ENCODE data around the gene UBE2A. TPM values are rescaled to one million over a fixed set of nuclear protein-coding genes. Genes with fewer than 3 reads are reported as not detected.

The UBE2A gene
- total and polyA plus RNA-seq, 8 donors, result 60.4 to 100 (median 91.5) TPM

GRCh38 chrX:119570351-119570835 lies 4.0 kb upstream of the UBE2A start:
- H3K4me3 ChIP-seq, result no peak overlapping the region
- no peak for ATAC-seq

GRCh38 chrX:119573222-119573621 lies 1.1 kb upstream of the UBE2A start:
- Histone ChIP-seq H3K27me3 (no peaks in the 10 kb centered on the region), H3K36me3 (no peaks in the 10 kb centered on the region), H3K27ac (peak overlapping the region; percentile 89 to 90), H3K9me3 (no peaks in the 10 kb centered on the region), H3K4me3 (peak overlapping the region in 1 of 2 donors; percentile 65), H3K4me1 (peaks cover 0 to 10% of the 10 kb centered on the region in 2 donors)
- peak in 1 of 4 donors; percentile 6 for DNase-seq
- intact Hi-C loops (cut with DNase I), result no loop called here
- no peak for ATAC-seq
- TF ChIP-seq CTCF (IDR thresholded peaks at IDR 0.05), result no peak

More at GRCh38 chrX:119570351-119570835, 4.0 kb upstream of the UBE2A start:
- H3K4me1 ChIP-seq, result peaks cover 0 to 3% of the 10 kb centered on the region in 2 donors
- intact Hi-C loops (cut with DNase I), result no loop called here
- no peaks in the 10 kb centered on the region for H3K36me3 ChIP-seq
- no peak for TF ChIP-seq CTCF (IDR thresholded peaks at IDR 0.05)
- no peak overlapping the region for H3K27ac ChIP-seq
- no peaks in the 10 kb centered on the region for H3K27me3 ChIP-seq
- no peaks in the 10 kb centered on the region for H3K9me3 ChIP-seq
- DNase-seq, result no peak

- no peak for TF ChIP-seq CTCF (IDR thresholded peaks at IDR 0.05)
- intact Hi-C loops (cut with DNase I), result no loop called here
- Histone ChIP-seq H3K4me1 (peaks cover 0 to 10% of the 10 kb centered on the region in 2 donors), H3K36me3 (no peaks in the 10 kb centered on the region), H3K27me3 (no peaks in the 10 kb centered on the region), H3K4me3 (peak overlapping the region; percentile 42 to 65), H3K9me3 (no peaks in the 10 kb centered on the region), H3K27ac (peak overlapping the region; percentile 89 to 90)
- ATAC-seq (peak; percentile 30), DNase-seq (peak in 2 of 4 donors; percentile 37 to 42)
Observed at GRCh38 chrX:119573840-119574393, 446 bp upstream of the UBE2A start.

GRCh38 chrX:119579414-119579813 lies 5.1 kb downstream of the UBE2A start:
- intact Hi-C loops (cut with DNase I), result no loop called here
- DNase-seq (no peak), ATAC-seq (no peak)
- H3K27me3 ChIP-seq, result no peaks in the 10 kb centered on the region
- peaks cover 0 to 10% of the 10 kb centered on the region in 2 donors for H3K4me1 ChIP-seq
- peaks cover 0 to 7% of the 10 kb centered on the region in 2 donors for H3K36me3 ChIP-seq
- H3K9me3 ChIP-seq, result no peaks in the 10 kb centered on the region
- H3K4me3 ChIP-seq, result no peak overlapping the region
- no peak for TF ChIP-seq CTCF (IDR thresholded peaks at IDR 0.05)
- H3K27ac ChIP-seq, result no peak overlapping the region

- H3K27ac ChIP-seq, result no peak overlapping the region
- no peaks in the 10 kb centered on the region for H3K9me3 ChIP-seq
- no peak overlapping the region for H3K4me3 ChIP-seq
- ATAC-seq, result no peak
- peaks cover 0 to 7% of the 10 kb centered on the region in 2 donors for H3K36me3 ChIP-seq
- no peak for DNase-seq
- H3K4me1 ChIP-seq, result no peaks in the 10 kb centered on the region
- intact Hi-C loops (cut with DNase I), result no loop called here
- TF ChIP-seq CTCF (IDR thresholded peaks at IDR 0.05), result no peak
- H3K27me3 ChIP-seq, result no peaks in the 10 kb centered on the region
Observed at GRCh38 chrX:119583431-119584059, 9.2 kb downstream of the UBE2A start.
